GM12873 (cell line): ENCODE data around the gene CYGB.

ENCODE experiments used
- TF ChIP-seq, protein P1 (sequence below): IDR thresholded peaks from 2 replicates; pipeline ENCODE4 v1.5.1; 2012; ENCODE audit warnings: low read depth, mild to moderate bottlenecking, moderate library complexity, low read length, control low read depth; ENCODE audit not compliant: insufficient read depth; ENCODE audit errors: missing control alignments

Gene CYGB

DNA sequence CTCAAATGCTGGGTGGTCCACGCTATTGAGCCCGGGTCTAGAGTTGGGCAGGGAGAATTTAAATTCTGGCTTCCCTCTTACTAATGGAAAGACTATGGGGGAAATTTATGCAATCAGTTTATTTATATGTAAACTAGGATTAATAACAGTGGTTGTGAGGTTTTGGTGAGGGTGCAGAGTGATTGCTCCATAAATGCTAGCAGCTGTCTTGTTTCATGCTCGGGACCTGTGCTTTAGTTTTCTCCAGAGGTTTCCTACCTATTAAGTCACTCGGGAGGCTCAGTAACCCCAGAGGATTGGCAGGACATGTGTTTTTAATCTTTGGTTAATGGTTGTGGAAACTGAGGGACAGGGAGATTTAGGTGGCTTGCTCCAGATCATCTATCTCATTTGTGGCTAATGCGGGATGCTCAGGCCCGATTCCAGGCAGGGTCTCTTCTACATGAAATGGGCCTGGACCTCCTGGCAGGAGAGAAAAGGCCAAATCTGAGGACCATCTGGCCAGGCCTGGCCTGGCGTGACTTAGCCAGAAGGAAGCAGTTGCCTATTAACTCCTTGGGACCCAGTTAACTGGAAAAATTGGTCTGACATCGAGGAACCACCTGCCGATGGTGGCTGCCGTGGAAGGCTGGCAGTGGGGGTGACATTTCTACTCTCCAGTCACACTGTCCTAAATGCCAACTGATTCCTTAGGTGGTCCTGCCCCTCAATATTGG is 4.4 kb upstream of the CYGB start:
- TF ChIP-seq, protein P1, sequence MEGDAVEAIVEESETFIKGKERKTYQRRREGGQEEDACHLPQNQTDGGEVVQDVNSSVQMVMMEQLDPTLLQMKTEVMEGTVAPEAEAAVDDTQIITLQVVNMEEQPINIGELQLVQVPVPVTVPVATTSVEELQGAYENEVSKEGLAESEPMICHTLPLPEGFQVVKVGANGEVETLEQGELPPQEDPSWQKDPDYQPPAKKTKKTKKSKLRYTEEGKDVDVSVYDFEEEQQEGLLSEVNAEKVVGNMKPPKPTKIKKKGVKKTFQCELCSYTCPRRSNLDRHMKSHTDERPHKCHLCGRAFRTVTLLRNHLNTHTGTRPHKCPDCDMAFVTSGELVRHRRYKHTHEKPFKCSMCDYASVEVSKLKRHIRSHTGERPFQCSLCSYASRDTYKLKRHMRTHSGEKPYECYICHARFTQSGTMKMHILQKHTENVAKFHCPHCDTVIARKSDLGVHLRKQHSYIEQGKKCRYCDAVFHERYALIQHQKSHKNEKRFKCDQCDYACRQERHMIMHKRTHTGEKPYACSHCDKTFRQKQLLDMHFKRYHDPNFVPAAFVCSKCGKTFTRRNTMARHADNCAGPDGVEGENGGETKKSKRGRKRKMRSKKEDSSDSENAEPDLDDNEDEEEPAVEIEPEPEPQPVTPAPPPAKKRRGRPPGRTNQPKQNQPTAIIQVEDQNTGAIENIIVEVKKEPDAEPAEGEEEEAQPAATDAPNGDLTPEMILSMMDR, result no peak

DNA sequence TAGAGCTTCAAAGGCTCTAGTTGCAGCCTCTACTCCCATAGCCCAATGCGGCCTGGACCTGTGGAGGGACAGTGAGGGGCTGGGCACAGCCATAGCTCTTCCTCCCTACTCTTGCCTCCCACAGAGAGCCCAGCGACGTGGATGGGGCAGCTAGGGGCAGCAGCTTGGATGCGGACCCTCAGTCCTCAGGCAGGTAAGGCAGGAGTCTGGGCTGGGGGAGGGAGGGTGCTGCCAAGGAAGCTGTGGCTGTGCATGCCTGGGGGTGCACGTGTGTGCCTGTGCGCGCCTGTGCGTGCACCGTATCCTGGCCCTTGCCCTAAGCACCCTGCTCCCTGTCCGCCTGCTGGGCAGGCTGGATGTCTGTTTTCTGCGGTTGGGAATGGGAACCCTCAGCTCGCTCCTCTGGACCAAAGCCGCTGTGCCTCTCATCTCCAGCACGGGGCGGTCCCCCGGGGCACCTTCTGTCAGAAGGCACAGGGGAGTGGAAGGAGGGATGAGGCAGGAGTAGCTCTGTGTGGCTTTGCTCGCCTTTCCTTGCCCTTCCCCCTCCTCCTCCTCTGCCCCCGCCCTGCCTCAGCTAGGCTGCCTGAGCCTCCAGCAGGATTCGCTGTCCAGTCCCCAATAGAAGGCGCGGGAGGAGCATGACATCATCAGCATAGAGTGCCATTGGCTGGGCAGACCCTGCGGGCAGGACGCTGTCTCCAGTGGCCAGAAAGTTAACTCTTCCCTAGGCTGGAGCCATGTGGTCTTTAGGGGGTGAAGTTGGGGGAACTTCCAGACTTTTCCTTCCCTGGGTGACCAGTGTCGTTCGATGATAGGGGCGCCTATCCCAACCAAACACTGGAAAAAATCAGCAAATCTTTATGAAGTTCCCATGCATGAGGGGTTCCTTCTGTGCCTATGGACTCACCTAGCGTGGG is 3.1 kb upstream of the CYGB start:
- TF ChIP-seq, protein P1, result no peak

DNA sequence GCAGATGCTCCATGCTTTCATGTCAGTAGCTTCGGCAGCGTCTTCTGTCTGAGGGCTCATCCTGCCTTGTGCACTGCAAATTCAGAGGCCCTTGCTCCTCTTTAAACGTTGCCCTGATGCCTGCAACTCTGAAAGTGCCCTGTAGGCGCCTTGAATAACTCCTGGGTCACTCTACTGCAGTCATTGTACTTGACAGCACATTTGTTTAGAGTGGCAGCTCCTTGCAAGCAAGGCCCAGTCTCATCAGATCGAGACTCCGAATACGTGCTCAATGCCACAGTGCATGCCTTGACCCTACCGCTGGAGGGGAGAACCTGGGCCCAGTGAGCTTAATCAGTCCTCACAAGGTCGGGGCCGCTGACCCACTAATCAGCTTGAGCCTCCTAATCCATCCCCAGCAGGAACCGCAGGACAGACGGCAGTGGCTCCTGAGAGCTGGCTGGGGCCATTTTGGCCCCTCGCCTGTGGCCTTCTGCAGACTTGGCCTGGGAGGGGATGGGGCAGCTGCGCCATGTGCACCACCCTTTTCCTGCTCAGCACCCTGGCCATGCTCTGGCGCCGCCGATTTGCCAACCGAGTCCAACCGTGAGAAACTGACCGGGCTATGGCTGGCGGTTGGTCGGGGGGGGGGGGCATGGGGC is 2.2 kb upstream of the CYGB start, which contains the start of gene PRCD:
Gene PRCD, plus strand, starts transcription at position 414 of the 641 bp plus-strand sequence. Its CDS starts 98 bp downstream, at position 512.
- TF ChIP-seq, protein P1, result peak; percentile 43

DNA sequence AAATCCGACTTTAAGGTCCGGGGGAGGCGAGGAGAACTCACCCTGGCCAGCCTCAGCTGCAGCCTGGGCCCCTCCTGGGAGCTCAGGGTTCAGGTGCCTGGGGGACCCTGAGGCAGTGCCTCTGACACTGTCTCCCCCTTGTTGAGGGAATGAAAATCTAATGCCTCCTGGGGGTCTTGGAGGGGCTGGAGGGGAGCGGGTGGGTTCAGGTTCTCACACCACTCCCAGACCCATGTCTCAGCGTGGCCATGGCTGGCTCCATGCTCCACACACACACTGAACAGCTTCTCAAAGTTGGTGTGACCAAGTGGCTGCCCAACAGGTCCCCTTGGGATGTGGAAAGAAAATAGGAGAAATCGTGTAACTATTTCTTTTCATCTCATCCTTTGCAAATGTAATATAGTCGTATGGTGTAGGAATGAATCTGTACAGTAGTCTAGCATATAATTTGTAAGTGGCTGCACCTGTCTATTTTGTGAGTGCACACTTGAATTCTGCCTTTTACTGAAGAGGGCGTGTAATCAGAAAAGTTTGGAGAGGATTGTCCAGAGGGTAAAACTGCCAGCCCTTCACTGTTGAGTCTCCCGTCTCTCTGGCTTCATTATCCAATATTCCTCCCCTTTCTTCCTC is 1.5 kb upstream of the CYGB start:
- TF ChIP-seq, protein P1, result no peak

DNA sequence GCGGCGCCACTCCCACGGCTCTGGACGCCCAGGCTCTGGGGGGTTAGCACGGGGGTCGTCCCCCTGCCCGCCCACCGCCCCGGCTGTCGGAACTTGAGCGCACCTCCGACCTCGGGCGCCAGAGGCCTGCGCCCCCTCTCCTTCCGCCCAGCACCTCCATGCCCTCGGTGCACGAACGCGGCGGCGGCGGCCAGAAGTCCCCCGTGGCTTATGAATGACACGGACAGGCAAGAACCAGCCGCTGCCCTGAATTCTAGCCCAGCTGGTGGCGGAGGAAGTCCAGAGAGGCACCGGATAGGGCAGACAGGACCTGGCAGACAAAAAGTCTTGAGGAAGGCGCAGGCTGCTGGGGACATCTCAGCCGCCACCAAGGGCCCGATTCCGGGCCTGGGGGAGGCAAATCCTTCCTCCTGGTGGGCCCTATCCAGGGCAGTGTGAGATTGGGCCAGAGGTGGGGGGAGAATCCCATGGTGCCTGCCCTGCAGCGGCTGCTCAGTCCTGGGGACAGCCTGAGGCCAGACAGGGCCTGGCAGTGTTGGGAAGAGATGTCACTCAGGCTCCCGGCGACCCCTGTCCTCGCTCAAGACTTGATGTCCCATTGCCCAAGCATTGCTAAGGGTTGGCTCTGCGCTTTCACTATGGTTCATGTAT is 897 bp upstream of the CYGB start:
- TF ChIP-seq, protein P1, result no peak

DNA sequence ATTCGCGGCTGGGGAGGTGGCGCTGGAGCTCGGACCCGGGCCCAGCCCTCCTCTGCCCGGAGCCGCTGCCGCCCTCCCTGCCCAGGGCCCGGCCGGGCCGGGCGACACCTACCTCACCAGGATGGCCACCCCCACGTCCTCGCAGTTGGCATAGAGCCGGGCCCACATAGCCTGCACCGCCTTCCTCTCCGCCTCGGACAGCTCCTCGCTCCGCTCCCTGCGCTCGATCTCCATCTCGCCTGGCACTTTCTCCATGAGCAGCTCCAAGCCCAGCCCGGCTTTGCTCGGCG is 276 bp downstream of the CYGB start:
- TF ChIP-seq, protein P1, result no peak
